Neural cell (in vitro differentiated cells): ENCODE data around the gene SLC7A6OS. TPM values are rescaled to one million over a fixed set of nuclear protein-coding genes. Genes with fewer than 3 reads are reported as not detected.

Experiments used
- H2AFZ ChIP-seq: fragments of 200-600, 300-800 bp; sonication (generic), shearing (Covaris generic); 2 replicates; pipeline ENCODE4 v1.6.0; 2014; ENCODE audit warnings: low read depth, mild to moderate bottlenecking, antibody characterized with exemption, low read length, moderate library complexity
- H3F3A ChIP-seq: fragments of 200-600 bp; shearing (Covaris generic); 2 replicates; pipeline ENCODE4 v1.6.1; 2016; ENCODE audit warnings: mild to moderate bottlenecking, moderate library complexity, mixed read lengths, antibody characterized with exemption, low read length; ENCODE audit not compliant: insufficient read depth, poor library complexity, severe bottlenecking
- H3K27ac ChIP-seq: fragments of 200-600, 300-800 bp; sonication (generic), shearing (Covaris generic); 2 replicates; pipeline ENCODE4 v1.5.1; 2014; ENCODE audit warnings: mild to moderate bottlenecking, low read length, moderate library complexity
- H3K27me3 ChIP-seq: fragments of 300-800, 200-600 bp; sonication (generic), shearing (Covaris generic); 2 replicates; pipeline ENCODE4 v1.6.0; 2014; ENCODE audit warnings: mild to moderate bottlenecking, low read depth, low read length, moderate library complexity; ENCODE audit not compliant: insufficient read depth
- H3K36me3 ChIP-seq: fragments of 300-800, 200-600 bp; sonication (generic), shearing (Covaris generic); 2 replicates; pipeline ENCODE4 v1.5.1; 2014; ENCODE audit warnings: mild to moderate bottlenecking, antibody characterized with exemption, low read length, moderate library complexity; ENCODE audit not compliant: insufficient read depth
- H3K4me2 ChIP-seq: fragments of 300-800, 200-600 bp; sonication (generic), shearing (Covaris generic); 2 replicates; pipeline ENCODE4 v1.6.0; 2014; ENCODE audit warnings: mild to moderate bottlenecking, low read length
- H3K4me3 ChIP-seq: fragments of 300-800, 200-600 bp; sonication (generic), shearing (Covaris generic); 2 replicates; pipeline ENCODE4 v1.5.1; 2014; ENCODE audit warnings: mild to moderate bottlenecking, low read length, moderate library complexity
- H3K79me2 ChIP-seq: fragments of 200-600 bp; shearing (Covaris generic); replicated peaks from 2 replicates; pipeline ENCODE4 v1.6.0; 2014; ENCODE audit warnings: mild to moderate bottlenecking, low read length, moderate library complexity; ENCODE audit not compliant: insufficient read depth
- H3K9ac ChIP-seq: fragments of 300-800, 200-600 bp; sonication (generic), shearing (Covaris generic); 2 replicates; pipeline ENCODE4 v1.6.1; 2016; ENCODE audit warnings: mild to moderate bottlenecking, low read length, mixed read lengths
- H3K9me2 ChIP-seq: fragments of 200-600 bp; shearing (Covaris generic); 2 replicates; pipeline ENCODE4 v1.6.1; 2016; ENCODE audit warnings: mild to moderate bottlenecking, low read length, mixed read lengths; ENCODE audit not compliant: insufficient read depth
- H3K9me3 ChIP-seq: fragments of 200-600, 300-800 bp; sonication (generic), shearing (Covaris generic); 2 replicates; pipeline ENCODE4 v1.6.1; 2016; ENCODE audit warnings: mild to moderate bottlenecking, mixed run types, low read length, moderate library complexity, mixed read lengths
- H4K20me1 ChIP-seq: fragments of 200-600 bp; shearing (Covaris generic); 2 replicates; pipeline ENCODE4 v1.6.1; 2016; ENCODE audit warnings: mild to moderate bottlenecking, mixed run types; ENCODE audit not compliant: insufficient read depth
- CTCF ChIP-seq: fragments of 450-650 bp; IDR thresholded peaks from 2 replicates; pipeline ENCODE4 v1.5.1; 2014; ENCODE audit warnings: antibody characterized with exemption, mild to moderate bottlenecking, moderate library complexity; ENCODE audit not compliant: poor library complexity, severe bottlenecking
- EP300 ChIP-seq: fragments of 450-650 bp; conservative IDR thresholded peaks from 2 replicates; pipeline ENCODE4 v1.6.1; 2014; ENCODE audit warnings: antibody characterized with exemption, mild to moderate bottlenecking, moderate library complexity; ENCODE audit not compliant: poor library complexity, severe bottlenecking
- EZH2 ChIP-seq: fragments of 200-600, 300-800 bp; shearing (Covaris generic), sonication (generic); IDR thresholded peaks from 2 replicates; pipeline ENCODE4 v1.6.1; 2014; ENCODE audit warnings: antibody characterized with exemption, low read length, borderline replicate concordance, mild to moderate bottlenecking; ENCODE audit not compliant: insufficient read depth, poor library complexity, severe bottlenecking
- MXI1 ChIP-seq: fragments of 450-650 bp; conservative IDR thresholded peaks from 2 replicates; pipeline ENCODE4 v1.6.1; 2014; ENCODE audit warnings: antibody characterized with exemption, mild to moderate bottlenecking; ENCODE audit not compliant: poor library complexity, severe bottlenecking
- POLR2AphosphoS5 ChIP-seq: IDR thresholded peaks from 2 replicates; pipeline ENCODE4 v1.6.1; 2012
- RAD21 ChIP-seq: fragments of 450-650 bp; conservative IDR thresholded peaks from 2 replicates; pipeline ENCODE4 v1.6.1; 2014; ENCODE audit warnings: antibody characterized with exemption, mild to moderate bottlenecking, moderate library complexity
- REST ChIP-seq: IDR thresholded peaks from 2 replicates; pipeline ENCODE4 v1.6.1; 2012; ENCODE audit warnings: borderline replicate concordance
- SMC3 ChIP-seq: fragments of 450-650 bp; conservative IDR thresholded peaks from 2 replicates; pipeline ENCODE4 v1.6.1; 2014; ENCODE audit warnings: antibody characterized with exemption, mild to moderate bottlenecking, moderate library complexity; ENCODE audit not compliant: poor library complexity
- TAF1 ChIP-seq: IDR thresholded peaks from 2 replicates; pipeline ENCODE4 v1.6.1; 2012; ENCODE audit warnings: low read depth
- polyA plus RNA-seq: library from polyadenylated mRNA; depleted of rRNA; stranded (reverse); fragments of >200 nt; gene quantifications from 2 replicates; pipeline ENCODE4 v1.2.3, GENCODE V29; 2014

SLC7A6OS gene
- polyA plus RNA-seq, 1 donor from 2014 or later = 21.3 TPM

- Histone ChIP-seq H2AFZ (no peak overlapping the region), H3K9me3 (no peaks in the 10 kb centered on the region), H3K79me2 (peaks cover 15% of the 10 kb centered on the region), H3K27me3 (no peaks in the 10 kb centered on the region), H3K9ac (no peak overlapping the region), H3K27ac (no peak overlapping the region), H3K9me2 (no peaks in the 10 kb centered on the region), H3F3A (no peaks in the 10 kb centered on the region), H3K4me3 (no peak overlapping the region), H4K20me1 (no peaks in the 10 kb centered on the region), H3K36me3 (no peaks in the 10 kb centered on the region), H3K4me2 (no peak overlapping the region)
- no peak for TF ChIP-seq RAD21
- TF ChIP-seq CTCF = no peak
- TF ChIP-seq SMC3 = no peak
- no peak for TF ChIP-seq EP300
- no peak for TF ChIP-seq EZH2
- no peak for TF ChIP-seq MXI1
- TF ChIP-seq TAF1 = no peak
- TF ChIP-seq REST = no peak
- no peak for TF ChIP-seq POLR2AphosphoS5
Observed at GRCh38 chr16:68306633-68307032, 4.1 kb downstream of the SLC7A6OS start.

GRCh38 chr16:68300734-68301459 lies 9.8 kb downstream of the SLC7A6OS start:
- Histone ChIP-seq H3K9me2 (no peaks in the 10 kb centered on the region), H3K27ac (no peak overlapping the region), H4K20me1 (no peaks in the 10 kb centered on the region), H3F3A (no peaks in the 10 kb centered on the region), H3K27me3 (no peaks in the 10 kb centered on the region), H3K36me3 (no peaks in the 10 kb centered on the region), H3K4me2 (no peak overlapping the region), H3K79me2 (no peaks in the 10 kb centered on the region), H3K9me3 (no peaks in the 10 kb centered on the region), H2AFZ (no peak overlapping the region), H3K9ac (no peak overlapping the region), H3K4me3 (no peak overlapping the region)
- TF ChIP-seq SMC3 (no peak), EZH2 (no peak), REST (no peak), MXI1 (no peak), EP300 (no peak), CTCF (no peak), TAF1 (no peak), POLR2AphosphoS5 (no peak), RAD21 (no peak)
